ENCODE results near the gene EXOC2.
A peak's percentile ranks its signal among the peaks of the same experiment; 100 is the strongest.

Gene EXOC2

GRCh38 chr6:708237-708598, 15.3 kb upstream of the EXOC2 start:
- no peak overlapping the region for H3K14ac ChIP-seq (ENCODE audit: low read length)
- no peak overlapping the region for H2BK15ac ChIP-seq (ENCODE audit: low read length)
- peaks cover 0 to 6% (median 0%) of the 10 kb centered on the region in 3 experiments for H3K27me3 ChIP-seq (ENCODE audit: control insufficient read depth in 3 of 3, insufficient read depth in 3 of 3, low read depth in 1 of 3, low read length in 3 of 3)
- H4K91ac ChIP-seq (ENCODE audit: low read depth, low read length, poor library complexity), result no peak overlapping the region
- WGBS, 2 donors (ENCODE audit: extremely low coverage in 2 of 2, insufficient read length in 2 of 2, insufficient replicate concordance in 1 of 2), result no CpG with 5 or more reads among the region's 6 CpGs
- no peak overlapping the region for H2AK5ac ChIP-seq (ENCODE audit: low read depth, low read length)
- H3K9ac ChIP-seq (ENCODE audit: low read depth, low read length, poor library complexity), result no peak overlapping the region
- no peak for DNase-seq (ENCODE audit: low spot score)
- H3K18ac ChIP-seq (ENCODE audit: low read length), result no peak overlapping the region
- H2BK5ac ChIP-seq (ENCODE audit: low read length), result no peak overlapping the region
- H3K4me1 ChIP-seq (ENCODE audit: control insufficient read depth in 2 of 2, insufficient read depth in 1 of 2, low read depth in 1 of 2, low read length in 2 of 2), result peaks cover 4 to 7% of the 10 kb centered on the region in 2 donors
- no peak overlapping the region for H3K23ac ChIP-seq (ENCODE audit: low read depth, low read length, poor library complexity)
- no peak overlapping the region for H3K27ac ChIP-seq (replicated peaks; ENCODE audit: low read length)
- H3K4me3 ChIP-seq (ENCODE audit: low read length in 2 of 2), result no peak overlapping the region
- no peak overlapping the region for H4K8ac ChIP-seq (ENCODE audit: low read depth, low read length)
- H3K79me1 ChIP-seq (ENCODE audit: low read depth, low read length), result peaks cover 2% of the 10 kb centered on the region
- H3K4ac ChIP-seq (ENCODE audit: low read length), result no peak overlapping the region
- H2AFZ ChIP-seq (ENCODE audit: low read length), result no peak overlapping the region
- peaks cover 0 to 2% of the 10 kb centered on the region in 2 donors for H3K9me3 ChIP-seq (replicated peaks in 1 of 2; ENCODE audit: control insufficient read depth in 2 of 2, insufficient read depth in 1 of 2, low read depth in 1 of 2, low read length in 2 of 2)
- no peak overlapping the region for H3K4me2 ChIP-seq (ENCODE audit: insufficient read depth, low read length, poor library complexity, severe bottlenecking)
- no peak overlapping the region for H2BK120ac ChIP-seq (ENCODE audit: low read depth, low read length)
- no peaks in the 10 kb centered on the region for H3K36me3 ChIP-seq (replicated peaks in 1 of 2; ENCODE audit: control insufficient read depth in 2 of 2, insufficient read depth in 2 of 2, low read length in 2 of 2)
- no peak overlapping the region for H2BK12ac ChIP-seq (ENCODE audit: low read length)

- peaks cover 0 to 2% of the 10 kb centered on the region in 2 donors for H3K9me3 ChIP-seq (replicated peaks in 1 of 2; ENCODE audit: control insufficient read depth in 2 of 2, insufficient read depth in 1 of 2, low read depth in 1 of 2, low read length in 2 of 2)
- no peak overlapping the region for H4K91ac ChIP-seq (ENCODE audit: low read depth, low read length, poor library complexity)
These were observed 14.8 kb upstream of the EXOC2 start for GRCh38 chr6:707576-708236.

GRCh38 chr6:706819-707381, 14.0 kb upstream of the EXOC2 start:
- H4K91ac ChIP-seq (ENCODE audit: low read depth, low read length, poor library complexity), result peak overlapping the region; percentile 28
- peak overlapping the region; percentile 85 for H3K14ac ChIP-seq (ENCODE audit: low read length)
- peaks cover 4 to 9% of the 10 kb centered on the region in 2 donors for H3K4me1 ChIP-seq (ENCODE audit: control insufficient read depth in 2 of 2, insufficient read depth in 1 of 2, low read depth in 1 of 2, low read length in 2 of 2)
- H3K27ac ChIP-seq (replicated peaks; ENCODE audit: low read length), result no peak overlapping the region
- H2BK120ac ChIP-seq (ENCODE audit: low read depth, low read length), result no peak overlapping the region
- H3K4ac ChIP-seq (ENCODE audit: low read length), result no peak overlapping the region
- peak overlapping the region in 1 of 2 donors; percentile 63 for H3K4me3 ChIP-seq (ENCODE audit: low read length in 2 of 2)
- no peak overlapping the region for H2AK5ac ChIP-seq (ENCODE audit: low read depth, low read length)
- no peak overlapping the region for H3K18ac ChIP-seq (ENCODE audit: low read length)
- H3K27me3 ChIP-seq (ENCODE audit: control insufficient read depth in 3 of 3, insufficient read depth in 3 of 3, low read depth in 1 of 3, low read length in 3 of 3), result peaks cover 0 to 6% (median 0%) of the 10 kb centered on the region in 3 experiments
- no peak for DNase-seq (ENCODE audit: low spot score)
- no peak overlapping the region for H2BK15ac ChIP-seq (ENCODE audit: low read length)
- no peak overlapping the region for H3K4me2 ChIP-seq (ENCODE audit: insufficient read depth, low read length, poor library complexity, severe bottlenecking)
- peak overlapping the region; percentile 67 for H4K8ac ChIP-seq (ENCODE audit: low read depth, low read length)
- no peak overlapping the region for H2BK5ac ChIP-seq (ENCODE audit: low read length)
- H3K36me3 ChIP-seq (replicated peaks in 1 of 2; ENCODE audit: control insufficient read depth in 2 of 2, insufficient read depth in 2 of 2, low read length in 2 of 2), result no peaks in the 10 kb centered on the region
- H3K9me3 ChIP-seq (replicated peaks in 1 of 2; ENCODE audit: control insufficient read depth in 2 of 2, insufficient read depth in 1 of 2, low read depth in 1 of 2, low read length in 2 of 2), result peaks cover 0 to 2% of the 10 kb centered on the region in 2 donors
- no CpG with 5 or more reads among the region's 8 CpGs for WGBS, 2 donors (ENCODE audit: extremely low coverage in 2 of 2, insufficient read length in 2 of 2, insufficient replicate concordance in 1 of 2)
- no peak overlapping the region for H2BK12ac ChIP-seq (ENCODE audit: low read length)
- peak overlapping the region; percentile 9 for H3K23ac ChIP-seq (ENCODE audit: low read depth, low read length, poor library complexity)
- H3K79me1 ChIP-seq (ENCODE audit: low read depth, low read length), result peaks cover 2% of the 10 kb centered on the region
- H2AFZ ChIP-seq (ENCODE audit: low read length), result no peak overlapping the region
- H3K9ac ChIP-seq (ENCODE audit: low read depth, low read length, poor library complexity), result peak overlapping the region; percentile 71

More at GRCh38 chr6:707576-708236, 14.8 kb upstream of the EXOC2 start:
- Histone ChIP-seq H2AFZ (ENCODE audit: low read length) (no peak overlapping the region), H4K8ac (ENCODE audit: low read depth, low read length) (no peak overlapping the region), H3K14ac (ENCODE audit: low read length) (no peak overlapping the region), H3K36me3 (replicated peaks in 1 of 2; ENCODE audit: control insufficient read depth in 2 of 2, insufficient read depth in 2 of 2, low read length in 2 of 2) (no peaks in the 10 kb centered on the region), H2AK5ac (ENCODE audit: low read depth, low read length) (no peak overlapping the region), H3K23ac (ENCODE audit: low read depth, low read length, poor library complexity) (no peak overlapping the region), H3K4ac (ENCODE audit: low read length) (no peak overlapping the region), H3K18ac (ENCODE audit: low read length) (no peak overlapping the region), H2BK5ac (ENCODE audit: low read length) (no peak overlapping the region), H3K27ac (replicated peaks; ENCODE audit: low read length) (no peak overlapping the region), H2BK12ac (ENCODE audit: low read length) (no peak overlapping the region), H3K4me2 (ENCODE audit: insufficient read depth, low read length, poor library complexity, severe bottlenecking) (no peak overlapping the region), H2BK15ac (ENCODE audit: low read length) (no peak overlapping the region), H3K4me1 (ENCODE audit: control insufficient read depth in 2 of 2, insufficient read depth in 1 of 2, low read depth in 1 of 2, low read length in 2 of 2) (peaks cover 4 to 7% of the 10 kb centered on the region in 2 donors), H3K4me3 (ENCODE audit: low read length in 2 of 2) (no peak overlapping the region), H3K9ac (ENCODE audit: low read depth, low read length, poor library complexity) (no peak overlapping the region), H3K79me1 (ENCODE audit: low read depth, low read length) (peaks cover 2% of the 10 kb centered on the region), H2BK120ac (ENCODE audit: low read depth, low read length) (no peak overlapping the region), H3K27me3 (ENCODE audit: control insufficient read depth in 3 of 3, insufficient read depth in 3 of 3, low read depth in 1 of 3, low read length in 3 of 3) (peaks cover 0 to 6% (median 0%) of the 10 kb centered on the region in 3 experiments)
- WGBS, 2 donors (ENCODE audit: extremely low coverage in 2 of 2, insufficient read length in 2 of 2, insufficient replicate concordance in 1 of 2), result no CpG with 5 or more reads among the region's 10 CpGs
- DNase-seq (ENCODE audit: low spot score), result no peak

GRCh38 chr6:706146-706545, 13.2 kb upstream of the EXOC2 start:
- Histone ChIP-seq H2BK5ac (ENCODE audit: low read length) (no peak overlapping the region), H2BK12ac (ENCODE audit: low read length) (no peak overlapping the region), H2AK5ac (ENCODE audit: low read depth, low read length) (no peak overlapping the region), H3K9me3 (replicated peaks in 1 of 2; ENCODE audit: control insufficient read depth in 2 of 2, insufficient read depth in 1 of 2, low read depth in 1 of 2, low read length in 2 of 2) (peaks cover 0 to 2% of the 10 kb centered on the region in 2 donors), H3K27ac (replicated peaks; ENCODE audit: low read length) (no peak overlapping the region), H3K23ac (ENCODE audit: low read depth, low read length, poor library complexity) (no peak overlapping the region), H3K4me1 (ENCODE audit: control insufficient read depth in 2 of 2, insufficient read depth in 1 of 2, low read depth in 1 of 2, low read length in 2 of 2) (peaks cover 4 to 13% of the 10 kb centered on the region in 2 donors), H3K79me1 (ENCODE audit: low read depth, low read length) (peaks cover 2% of the 10 kb centered on the region), H2BK15ac (ENCODE audit: low read length) (no peak overlapping the region), H3K9ac (ENCODE audit: low read depth, low read length, poor library complexity) (no peak overlapping the region), H3K4ac (ENCODE audit: low read length) (no peak overlapping the region), H2BK120ac (ENCODE audit: low read depth, low read length) (no peak overlapping the region), H3K14ac (ENCODE audit: low read length) (no peak overlapping the region), H2AFZ (ENCODE audit: low read length) (no peak overlapping the region), H4K8ac (ENCODE audit: low read depth, low read length) (no peak overlapping the region), H3K36me3 (replicated peaks in 1 of 2; ENCODE audit: control insufficient read depth in 2 of 2, insufficient read depth in 2 of 2, low read length in 2 of 2) (no peaks in the 10 kb centered on the region), H3K4me2 (ENCODE audit: insufficient read depth, low read length, poor library complexity, severe bottlenecking) (no peak overlapping the region), H3K18ac (ENCODE audit: low read length) (no peak overlapping the region), H3K4me3 (ENCODE audit: low read length in 2 of 2) (no peak overlapping the region), H4K91ac (ENCODE audit: low read depth, low read length, poor library complexity) (no peak overlapping the region), H3K27me3 (ENCODE audit: control insufficient read depth in 3 of 3, insufficient read depth in 3 of 3, low read depth in 1 of 3, low read length in 3 of 3) (peaks cover 0 to 5% (median 0%) of the 10 kb centered on the region in 3 experiments)
- no peak for DNase-seq (ENCODE audit: low spot score)
- WGBS, 2 donors (ENCODE audit: extremely low coverage in 2 of 2, insufficient read length in 2 of 2, insufficient replicate concordance in 1 of 2), result no CpG with 5 or more reads among the region's 6 CpGs
